Measurements from ENCODE around the gene TRPM2.
A peak's percentile ranks its signal among the peaks of the same experiment; 100 is the strongest.
"Not testable (repeated sequence)": the region's sequence is repeated elsewhere in the genome, so short reads cannot be mapped to it uniquely, and the experiment has no call there.

TRPM2 gene

GRCh38 chr21:44335266-44336059 lies 18.0 kb upstream of the TRPM2 start:
- DNase-seq, result no peak

- no peak for DNase-seq
Observed at GRCh38 chr21:44337449-44337848, 16.0 kb upstream of the TRPM2 start.

- DNase-seq, result peak; percentile 4
Observed at GRCh38 chr21:44337941-44338895, 15.2 kb upstream of the TRPM2 start.

GRCh38 chr21:44338971-44339910 lies 14.2 kb upstream of the TRPM2 start, which contains the start of gene CFAP410:
TSS of gene CFAP410 (minus strand) at chr21:44339390. CDS start at chr21:44339194, 196 bp downstream.
- peak; percentile 58 for DNase-seq

- not testable (repeated sequence) for DNase-seq
Observed at GRCh38 chr21:44341726-44342458, 11.5 kb upstream of the TRPM2 start.

GRCh38 chr21:44342981-44343380 lies 10.4 kb upstream of the TRPM2 start:
- not testable (repeated sequence) for DNase-seq

- DNase-seq, result no peak
Observed at GRCh38 chr21:44344541-44345183, 8.8 kb upstream of the TRPM2 start.

GRCh38 chr21:44345495-44345894 lies 7.9 kb upstream of the TRPM2 start:
- peak; percentile 21 for DNase-seq

- DNase-seq, result no peak
Observed at GRCh38 chr21:44347911-44348451, 5.4 kb upstream of the TRPM2 start.

- DNase-seq, result no peak
Observed at GRCh38 chr21:44348861-44349260, 4.6 kb upstream of the TRPM2 start.

- DNase-seq, result no peak
Observed at GRCh38 chr21:44349416-44349846, 4.0 kb upstream of the TRPM2 start.

GRCh38 chr21:44349847-44350772 lies 3.3 kb upstream of the TRPM2 start:
- DNase-seq, result no peak

- DNase-seq, result no peak
Observed at GRCh38 chr21:44350773-44351481, 2.5 kb upstream of the TRPM2 start.

- DNase-seq, result no peak
Observed at GRCh38 chr21:44351535-44352252, 1.7 kb upstream of the TRPM2 start.

- DNase-seq, result no peak
Observed at GRCh38 chr21:44352253-44352860, 1.1 kb upstream of the TRPM2 start.

GRCh38 chr21:44354001-44354405 lies 582 bp downstream of the TRPM2 start:
- DNase-seq, result no peak
